H1 (cell line): ENCODE measurements around the gene CLTCL1. TPM values are rescaled to one million over a fixed set of nuclear protein-coding genes. Genes with fewer than 3 reads are reported as not detected.

Source experiments
- CTCF ChIA-PET: fragments of 300-600 bp; sonication (Branson Sonifier 250); formaldehyde crosslinking; loops from one replicate; lab custom pipeline; 2021; ENCODE audit not compliant: partially characterized antibody; lab: Charles Lee
- POLR2A ChIA-PET: fragments of 300-600 bp; sonication (Branson Sonifier 250); formaldehyde crosslinking; loops from one replicate; lab custom pipeline; 2021; ENCODE audit warnings: inconsistent platforms; ENCODE audit not compliant: partially characterized antibody; lab: Charles Lee
- DNase-seq, 2 experiments: peaks; one replicate each; pipeline versions ENCODE4 v3.0.0 to v3.0.0-alpha.2; 2010 to 2022; ENCODE audit warnings: low spot score in 2 of 2, low read depth in 1 of 2, mixed read lengths in 1 of 2
- FAIRE-seq: peaks from 2 replicates; lab custom pipeline; 2011; peaks lifted over from hg19 to GRCh38; lab: Jason Lieb, UNC
- H2AFZ ChIP-seq: 2 replicates; pipeline ENCODE4 v1.8.1; 2012; ENCODE audit warnings: low read length, inconsistent platforms
- H2AK5ac ChIP-seq: 2 replicates; pipeline ENCODE4 v1.6.1; 2013; ENCODE audit warnings: low read depth, low read length
- H2BK120ac ChIP-seq: replicated peaks from 2 replicates; pipeline ENCODE3; 2013; ENCODE audit warnings: low read depth, low read length, inconsistent platforms
- H2BK12ac ChIP-seq: 2 replicates; pipeline ENCODE4 v1.6.1; 2013; ENCODE audit warnings: low read depth, low read length
- H2BK15ac ChIP-seq: 2 replicates; pipeline ENCODE4 v1.6.1; 2013; ENCODE audit warnings: low read length
- H2BK20ac ChIP-seq: 2 replicates; pipeline ENCODE4 v1.6.1; 2013; ENCODE audit warnings: low read length
- H2BK5ac ChIP-seq: 2 replicates; pipeline ENCODE4 v1.6.1; 2013; ENCODE audit warnings: low read depth, low read length
- H3K14ac ChIP-seq: 2 replicates; pipeline ENCODE4 v1.6.1; 2013; ENCODE audit warnings: inconsistent platforms; ENCODE audit not compliant: insufficient read length
- H3K18ac ChIP-seq: 2 replicates; pipeline ENCODE4 v1.6.1; 2013; ENCODE audit warnings: low read length; ENCODE audit errors: extremely low read depth
- H3K23ac ChIP-seq: 2 replicates; pipeline ENCODE4 v1.6.1; 2013; ENCODE audit warnings: inconsistent platforms; ENCODE audit not compliant: insufficient read length
- H3K23me2 ChIP-seq: 2 replicates; pipeline ENCODE4 v1.6.1; 2013; ENCODE audit warnings: low read depth, low read length
- H3K27ac ChIP-seq: 2 replicates; pipeline ENCODE4 v1.6.1; 2011; ENCODE audit warnings: low read depth, low read length, inconsistent platforms
- H3K27me3 ChIP-seq, 4 experiments: replicated peaks in 1 of 4; 1 replicate in 1 of 4; 2 replicates in 3 of 4; pipeline versions ENCODE4 v1.6.1 to v1.8.1; 2011 to 2013; ENCODE audit warnings: low read length in 3 of 4, mild to moderate bottlenecking in 3 of 4, inconsistent platforms in 2 of 4, mixed read lengths in 2 of 4, moderate library complexity in 1 of 4; ENCODE audit not compliant: control insufficient read depth in 3 of 4, insufficient read depth in 3 of 4; ENCODE audit errors: extremely low read depth in 1 of 4
- H3K36me3 ChIP-seq, 4 experiments: 2 replicates each; pipeline versions ENCODE4 v1.6.1 to v1.8.1; 2011 to 2013; ENCODE audit warnings: mild to moderate bottlenecking in 4 of 4, low read length in 3 of 4, moderate library complexity in 2 of 4, control low read depth in 1 of 4, inconsistent platforms in 1 of 4; ENCODE audit not compliant: insufficient read depth in 4 of 4, control insufficient read depth in 2 of 4
- H3K4ac ChIP-seq: replicated peaks from 2 replicates; pipeline ENCODE3; 2013; ENCODE audit warnings: low read length, low read depth, mixed read lengths, inconsistent platforms; ENCODE audit not compliant: insufficient read length
- H3K4me1 ChIP-seq, 4 experiments: replicated peaks in 1 of 4; 1 replicate in 1 of 4; 2 replicates in 3 of 4; pipeline versions ENCODE4 v1.6.1 to v1.8.1; 2011 to 2013; ENCODE audit warnings: low read length in 3 of 4, inconsistent platforms in 2 of 4, mixed read lengths in 1 of 4; ENCODE audit not compliant: insufficient read depth in 4 of 4, control insufficient read depth in 3 of 4
- H3K4me2 ChIP-seq, 2 experiments: 2 replicates each; pipeline versions ENCODE4 v1.6.1 to v1.8.1; 2011 to 2013; ENCODE audit warnings: low read depth in 2 of 2, low read length in 2 of 2, control low read depth in 1 of 2, inconsistent platforms in 1 of 2, mild to moderate bottlenecking in 1 of 2; ENCODE audit not compliant: insufficient read depth in 1 of 2
- H3K4me3 ChIP-seq, 4 experiments: fragments of 200-600, 300-600 bp in 1 of 4; sonication (generic), shearing (Covaris generic), sonication (Bioruptor Twin) in 1 of 4; 2 replicates each; pipeline versions ENCODE4 v1.5.1 to v1.8.1; 2011 to 2016; ENCODE audit warnings: low read length in 4 of 4, low read depth in 3 of 4, control low read depth in 2 of 4, inconsistent platforms in 2 of 4, mild to moderate bottlenecking in 2 of 4, mixed read lengths in 1 of 4, moderate library complexity in 1 of 4; ENCODE audit not compliant: insufficient read depth in 2 of 4; ENCODE audit errors: extremely low read depth in 1 of 4
- H3K56ac ChIP-seq: replicated peaks from 2 replicates; pipeline ENCODE3; 2013; ENCODE audit warnings: low read depth, mild to moderate bottlenecking, mixed read lengths, low read length, inconsistent platforms; ENCODE audit not compliant: insufficient read length
- H3K79me1 ChIP-seq: 2 replicates; pipeline ENCODE4 v1.6.1; 2013; ENCODE audit warnings: low read depth, low read length, control low read depth
- H3K79me2 ChIP-seq, 2 experiments: 2 replicates each; pipeline versions ENCODE4 v1.6.1 to v1.8.1; 2012 to 2013; ENCODE audit warnings: low read length in 2 of 2, mild to moderate bottlenecking in 2 of 2, inconsistent platforms in 1 of 2; ENCODE audit not compliant: insufficient read depth in 2 of 2, control insufficient read depth in 1 of 2
- H3K9ac ChIP-seq, 4 experiments: replicated peaks in 1 of 4; 1 replicate in 1 of 4; 2 replicates in 3 of 4; pipeline versions ENCODE4 v1.6.1 to v1.8.1; 2011 to 2013; ENCODE audit warnings: low read depth in 3 of 4, low read length in 3 of 4, control low read depth in 2 of 4, mild to moderate bottlenecking in 2 of 4, moderate library complexity in 2 of 4, inconsistent platforms in 1 of 4; ENCODE audit errors: extremely low read depth in 1 of 4
- H3K9me3 ChIP-seq, 2 experiments: 2 replicates each; pipeline versions ENCODE4 v1.6.1 to v1.8.1; 2012 to 2013; ENCODE audit warnings: mild to moderate bottlenecking in 2 of 2, moderate library complexity in 2 of 2, control low read depth in 1 of 2, inconsistent platforms in 1 of 2, low read depth in 1 of 2, low read length in 1 of 2, mixed read lengths in 1 of 2; ENCODE audit not compliant: insufficient read depth in 2 of 2
- H4K20me1 ChIP-seq, 2 experiments: replicated peaks in 1 of 2; 2 replicates each; pipeline versions ENCODE3 to v1.8.1; 2011 to 2013; ENCODE audit warnings: inconsistent platforms in 2 of 2, low read length in 2 of 2, mild to moderate bottlenecking in 1 of 2; ENCODE audit not compliant: insufficient read depth in 2 of 2, control insufficient read depth in 1 of 2
- H4K5ac ChIP-seq: 2 replicates; pipeline ENCODE4 v1.6.1; 2013; ENCODE audit warnings: low read length, low read depth, mixed read lengths, inconsistent platforms; ENCODE audit not compliant: insufficient read length
- H4K8ac ChIP-seq: 2 replicates; pipeline ENCODE4 v1.8.0; 2013; ENCODE audit warnings: mild to moderate bottlenecking, moderate library complexity, low read length, inconsistent platforms; ENCODE audit not compliant: insufficient read depth; ENCODE audit errors: extremely low read depth
- H4K91ac ChIP-seq: replicated peaks from 2 replicates; pipeline ENCODE3; 2013; ENCODE audit warnings: low read length, mixed read lengths, inconsistent platforms; ENCODE audit not compliant: insufficient read length
- CREB1 ChIP-seq: IDR thresholded peaks from 2 replicates; pipeline ENCODE4 v1.6.1; 2012; ENCODE audit warnings: inconsistent platforms
- FOSL1 ChIP-seq: IDR thresholded peaks from 2 replicates; pipeline ENCODE4 v1.6.1; 2011; ENCODE audit warnings: mild to moderate bottlenecking, low read depth, low read length, moderate library complexity; ENCODE audit not compliant: insufficient read depth
- GABPA ChIP-seq: IDR thresholded peaks from 2 replicates; pipeline ENCODE4 v1.6.1; 2011; ENCODE audit warnings: mild to moderate bottlenecking, low read length, moderate library complexity, borderline replicate concordance; ENCODE audit not compliant: insufficient read depth
- GTF2F1 ChIP-seq: IDR thresholded peaks from 2 replicates; pipeline ENCODE4 v1.6.1; 2012; ENCODE audit warnings: low read depth, low read length, improper control_type of control experiment, borderline replicate concordance
- POLR2AphosphoS5 ChIP-seq: IDR thresholded peaks from 2 replicates; pipeline ENCODE4 v1.6.1; 2011; ENCODE audit warnings: low read depth, low read length
- RXRA ChIP-seq: IDR thresholded peaks from 2 replicates; pipeline ENCODE4 v1.6.1; 2011; ENCODE audit warnings: low read depth, mild to moderate bottlenecking, low read length, moderate library complexity; ENCODE audit not compliant: insufficient read depth
- WGBS, 2 experiments: shearing (Covaris generic) in 1 of 2; methylation state at CpG; one replicate each; pipeline versions ENCODE4 v1.1.6 to v1.1.7; 2013 to 2015; ENCODE audit warnings: low lambda C conversion rate in 2 of 2, mixed read lengths in 2 of 2, inconsistent platforms in 1 of 2, low coverage in 1 of 2, missing lambda C conversion rate in 1 of 2; ENCODE audit not compliant: insufficient replicate concordance in 2 of 2, insufficient coverage in 1 of 2, insufficient read length in 1 of 2; ENCODE audit errors: extremely low coverage in 1 of 2, missing lambda C conversion rate in 1 of 2; 5-methylcytosine and 5-hydroxymethylcytosine counted together
- polyA plus RNA-seq, 7 experiments: library from polyadenylated mRNA; depleted of rRNA in 3 of 7; stranded (reverse) in 5 of 7; unstranded in 2 of 7; fragments of >200 nt in 5 of 7; fragments of 200-250 nt in 2 of 7; gene quantifications; 1 replicate in 5 of 7; 2 replicates in 1 of 7; 4 replicates in 1 of 7; pipeline versions ENCODE4 v1.2.1 to v1.2.3, GENCODE V29; 2011 to 2013; ENCODE audit warnings: missing spikeins in 2 of 7, mixed read lengths in 2 of 7
- total RNA-seq: library from RNA; stranded (reverse); fragmentation: NEBNext Ultra II Directional; extraction: Animal tissue kit (Norgen Biotek cat#: 25700); gene quantifications from 2 replicates; pipeline ENCODE4 v1.2.1, GENCODE V29; 2021

The CLTCL1 gene
- total and polyA plus RNA-seq, 2 of the 8 experiments (the other 6 are each of a cell fraction or from before 2014, with no cell fraction given), result 12.4 to 17.0 TPM

GRCh38 chr22:19238900-19239299 is 52.6 kb downstream of the CLTCL1 start:
- H3K9me3 ChIP-seq, result no peaks in the 10 kb centered on the region
- H2AFZ ChIP-seq, result no peak overlapping the region
- H2BK120ac ChIP-seq, result no peak overlapping the region
- DNase-seq (no peak), FAIRE-seq (no peak)
- POLR2A ChIA-PET, result no interaction called here
- H4K8ac ChIP-seq, result no peak overlapping the region
- H2BK12ac ChIP-seq, result no peak overlapping the region
- H3K4ac ChIP-seq, result no peak overlapping the region
- H3K23ac ChIP-seq, result no peak overlapping the region
- H3K4me1 ChIP-seq, result no peaks in the 10 kb centered on the region
- no peaks in the 10 kb centered on the region for H3K79me2 ChIP-seq
- no peak overlapping the region for H3K4me2 ChIP-seq
- no peak overlapping the region for H2BK5ac ChIP-seq
- H3K27ac ChIP-seq, result no peak overlapping the region
- H3K18ac ChIP-seq, result no peak overlapping the region
- H4K5ac ChIP-seq, result no peak overlapping the region
- H3K23me2 ChIP-seq, result no peaks in the 10 kb centered on the region
- no peak overlapping the region for H3K14ac ChIP-seq
- H2AK5ac ChIP-seq, result no peak overlapping the region
- H3K9ac ChIP-seq, result no peak overlapping the region
- no peak for TF ChIP-seq FOSL1
- no peak for TF ChIP-seq GTF2F1
- TF ChIP-seq GABPA, result no peak
- TF ChIP-seq CREB1, result no peak
- no peak for TF ChIP-seq POLR2AphosphoS5
- no peak for TF ChIP-seq RXRA
- no peak overlapping the region for H2BK20ac ChIP-seq
- H4K20me1 ChIP-seq, result peaks cover 0 to 2% of the 10 kb centered on the region in 2 experiments
- CTCF ChIA-PET, result no interaction called here
- no peaks in the 10 kb centered on the region for H3K79me1 ChIP-seq
- no peaks in the 10 kb centered on the region; a peak in 1 of 7 replicates for H3K27me3 ChIP-seq
- H3K4me3 ChIP-seq, result no peak overlapping the region
- no peak overlapping the region for H3K56ac ChIP-seq
- WGBS, 2 experiments, result 89% methylated on average over 7 of the region's 7 CpGs; no CpG with 5 or more reads in 1 of the 2 experiments
- peaks cover 0 to 31% (median 1%) of the 10 kb centered on the region in 4 experiments; a peak in 6 of 8 replicates for H3K36me3 ChIP-seq
- H2BK15ac ChIP-seq, result no peak overlapping the region
- H4K91ac ChIP-seq, result no peak overlapping the region
